Stomach (tissue), 4 donors: ENCODE data around the gene TANGO2.

Experiments used
- EP300 ChIP-seq: sonication (generic); formaldehyde crosslinking; IDR thresholded peaks from one replicate; pipeline ENCODE4 v1.6.1; 2017; ENCODE audit warnings: antibody characterized with exemption
- POLR2A ChIP-seq, 4 donors: fragments of 450-650 bp; IDR thresholded peaks; one replicate each; pipeline ENCODE4 v1.6.1; 2016; ENCODE audit warnings: antibody characterized with exemption in 4 of 4, control low read depth in 2 of 4, mild to moderate bottlenecking in 1 of 4, moderate library complexity in 1 of 4
- TF ChIP-seq, protein P1 (sequence below), 7 experiments: fragments of 450-650 bp in 4 of 7; fragments of 200-600 bp in 3 of 7; sonication (generic) in 3 of 7; IDR thresholded peaks; one replicate each; pipeline ENCODE4 v1.5.1; 2016 to 2019; ENCODE audit warnings: antibody characterized with exemption in 7 of 7, control low read depth in 2 of 7, mild to moderate bottlenecking in 1 of 7

GRCh38 chr22:20009582-20010306, 11.2 kb upstream of the TANGO2 start:
- TF ChIP-seq, protein P1, sequence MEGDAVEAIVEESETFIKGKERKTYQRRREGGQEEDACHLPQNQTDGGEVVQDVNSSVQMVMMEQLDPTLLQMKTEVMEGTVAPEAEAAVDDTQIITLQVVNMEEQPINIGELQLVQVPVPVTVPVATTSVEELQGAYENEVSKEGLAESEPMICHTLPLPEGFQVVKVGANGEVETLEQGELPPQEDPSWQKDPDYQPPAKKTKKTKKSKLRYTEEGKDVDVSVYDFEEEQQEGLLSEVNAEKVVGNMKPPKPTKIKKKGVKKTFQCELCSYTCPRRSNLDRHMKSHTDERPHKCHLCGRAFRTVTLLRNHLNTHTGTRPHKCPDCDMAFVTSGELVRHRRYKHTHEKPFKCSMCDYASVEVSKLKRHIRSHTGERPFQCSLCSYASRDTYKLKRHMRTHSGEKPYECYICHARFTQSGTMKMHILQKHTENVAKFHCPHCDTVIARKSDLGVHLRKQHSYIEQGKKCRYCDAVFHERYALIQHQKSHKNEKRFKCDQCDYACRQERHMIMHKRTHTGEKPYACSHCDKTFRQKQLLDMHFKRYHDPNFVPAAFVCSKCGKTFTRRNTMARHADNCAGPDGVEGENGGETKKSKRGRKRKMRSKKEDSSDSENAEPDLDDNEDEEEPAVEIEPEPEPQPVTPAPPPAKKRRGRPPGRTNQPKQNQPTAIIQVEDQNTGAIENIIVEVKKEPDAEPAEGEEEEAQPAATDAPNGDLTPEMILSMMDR (IDR thresholded peaks at IDR 0.05): no peak
- TF ChIP-seq POLR2A (IDR thresholded peaks at IDR 0.05) (no peak), EP300 (no peak)
